ENCODE data around the gene TCF7.

The TCF7 gene

DNA sequence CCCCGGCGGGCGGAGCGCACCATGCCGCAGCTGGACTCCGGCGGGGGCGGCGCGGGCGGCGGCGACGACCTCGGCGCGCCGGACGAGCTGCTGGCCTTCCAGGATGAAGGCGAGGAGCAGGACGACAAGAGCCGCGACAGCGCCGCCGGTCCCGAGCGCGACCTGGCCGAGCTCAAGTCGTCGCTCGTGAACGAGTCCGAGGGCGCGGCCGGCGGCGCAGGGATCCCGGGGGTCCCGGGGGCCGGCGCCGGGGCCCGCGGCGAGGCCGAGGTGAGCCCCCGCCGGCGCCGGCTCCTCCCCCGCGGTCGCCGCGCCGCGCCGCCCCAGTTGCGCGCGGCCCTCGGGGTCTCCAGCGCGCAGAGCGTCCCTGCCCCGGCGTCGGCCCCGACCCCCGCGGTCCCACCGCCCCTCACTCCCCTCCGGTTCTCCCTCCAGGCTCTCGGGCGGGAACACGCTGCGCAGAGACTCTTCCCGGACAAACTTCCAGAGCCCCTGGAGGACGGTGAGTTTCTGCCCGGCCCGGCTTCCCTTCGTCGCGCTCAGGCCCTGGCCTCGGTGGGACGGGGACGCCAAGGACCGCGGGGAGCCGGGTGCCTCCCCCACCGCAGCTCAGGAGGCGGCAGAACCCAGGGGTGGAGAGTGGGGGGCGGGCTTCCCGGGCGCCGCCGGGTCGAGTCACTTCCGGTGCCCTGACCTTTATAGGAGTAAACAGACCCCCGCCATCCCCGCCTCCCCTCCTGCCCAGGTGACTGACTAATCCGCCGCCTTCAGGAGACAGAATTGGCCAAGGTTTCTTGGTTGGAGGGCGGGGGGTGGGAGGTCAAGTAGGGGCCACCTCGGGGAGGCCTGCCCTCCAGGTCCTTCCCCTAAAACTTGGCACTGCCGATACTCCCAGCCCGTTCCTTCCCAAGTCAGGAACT lies 665 bp downstream of the TCF7 start:
- FAIRE-seq = no peak
- TF ChIP-seq, protein P1, sequence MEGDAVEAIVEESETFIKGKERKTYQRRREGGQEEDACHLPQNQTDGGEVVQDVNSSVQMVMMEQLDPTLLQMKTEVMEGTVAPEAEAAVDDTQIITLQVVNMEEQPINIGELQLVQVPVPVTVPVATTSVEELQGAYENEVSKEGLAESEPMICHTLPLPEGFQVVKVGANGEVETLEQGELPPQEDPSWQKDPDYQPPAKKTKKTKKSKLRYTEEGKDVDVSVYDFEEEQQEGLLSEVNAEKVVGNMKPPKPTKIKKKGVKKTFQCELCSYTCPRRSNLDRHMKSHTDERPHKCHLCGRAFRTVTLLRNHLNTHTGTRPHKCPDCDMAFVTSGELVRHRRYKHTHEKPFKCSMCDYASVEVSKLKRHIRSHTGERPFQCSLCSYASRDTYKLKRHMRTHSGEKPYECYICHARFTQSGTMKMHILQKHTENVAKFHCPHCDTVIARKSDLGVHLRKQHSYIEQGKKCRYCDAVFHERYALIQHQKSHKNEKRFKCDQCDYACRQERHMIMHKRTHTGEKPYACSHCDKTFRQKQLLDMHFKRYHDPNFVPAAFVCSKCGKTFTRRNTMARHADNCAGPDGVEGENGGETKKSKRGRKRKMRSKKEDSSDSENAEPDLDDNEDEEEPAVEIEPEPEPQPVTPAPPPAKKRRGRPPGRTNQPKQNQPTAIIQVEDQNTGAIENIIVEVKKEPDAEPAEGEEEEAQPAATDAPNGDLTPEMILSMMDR (IDR thresholded peaks at IDR 0.05; ENCODE audit: insufficient read depth, missing control alignments) = no peak
- DNase-seq (ENCODE audit: insufficient read length, low spot score) = peak; percentile 47

DNA sequence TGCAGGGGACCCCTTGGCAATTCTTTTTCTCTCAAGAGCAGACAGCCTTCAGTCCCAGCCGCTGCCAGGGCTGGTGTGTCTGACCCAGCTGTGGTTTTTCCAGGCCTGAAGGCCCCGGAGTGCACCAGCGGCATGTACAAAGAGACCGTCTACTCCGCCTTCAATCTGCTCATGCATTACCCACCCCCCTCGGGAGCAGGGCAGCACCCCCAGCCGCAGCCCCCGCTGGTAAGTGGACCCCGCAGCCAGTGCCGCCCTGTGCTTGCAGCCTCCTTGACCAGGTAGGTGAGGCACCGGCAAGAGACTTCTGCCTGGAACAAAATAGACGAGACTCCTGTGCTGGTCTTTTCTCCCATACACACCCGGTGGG lies 1.3 kb downstream of the TCF7 start:
- TF ChIP-seq, protein P1 (IDR thresholded peaks at IDR 0.05; ENCODE audit: insufficient read depth, missing control alignments) = no peak
- FAIRE-seq (no peak), DNase-seq (ENCODE audit: insufficient read length, low spot score) (no peak)

DNA sequence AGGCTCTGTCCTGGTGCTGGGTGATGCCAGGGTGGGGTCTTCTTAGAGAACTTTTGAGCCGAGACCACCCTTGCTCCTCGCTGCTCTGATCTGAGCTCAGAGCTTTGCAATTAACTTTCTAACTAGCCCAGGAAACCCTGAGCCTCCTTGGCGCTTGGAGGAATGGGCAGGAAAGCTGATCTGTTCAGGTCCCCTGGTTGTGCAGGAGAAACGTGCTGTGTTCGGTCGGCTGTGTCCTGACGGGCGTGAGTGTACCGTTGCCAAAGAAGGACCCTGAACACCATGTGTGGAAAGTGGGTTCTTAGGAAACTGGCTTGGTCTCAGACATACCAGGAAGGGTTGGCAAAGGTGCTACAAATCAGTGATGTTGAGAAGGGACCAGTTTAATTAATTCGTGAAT lies 1.8 kb downstream of the TCF7 start:
- TF ChIP-seq, protein P1 (IDR thresholded peaks at IDR 0.05; ENCODE audit: insufficient read depth, missing control alignments) = no peak
- no peak for FAIRE-seq
- DNase-seq (ENCODE audit: insufficient read length, low spot score) = no peak

DNA sequence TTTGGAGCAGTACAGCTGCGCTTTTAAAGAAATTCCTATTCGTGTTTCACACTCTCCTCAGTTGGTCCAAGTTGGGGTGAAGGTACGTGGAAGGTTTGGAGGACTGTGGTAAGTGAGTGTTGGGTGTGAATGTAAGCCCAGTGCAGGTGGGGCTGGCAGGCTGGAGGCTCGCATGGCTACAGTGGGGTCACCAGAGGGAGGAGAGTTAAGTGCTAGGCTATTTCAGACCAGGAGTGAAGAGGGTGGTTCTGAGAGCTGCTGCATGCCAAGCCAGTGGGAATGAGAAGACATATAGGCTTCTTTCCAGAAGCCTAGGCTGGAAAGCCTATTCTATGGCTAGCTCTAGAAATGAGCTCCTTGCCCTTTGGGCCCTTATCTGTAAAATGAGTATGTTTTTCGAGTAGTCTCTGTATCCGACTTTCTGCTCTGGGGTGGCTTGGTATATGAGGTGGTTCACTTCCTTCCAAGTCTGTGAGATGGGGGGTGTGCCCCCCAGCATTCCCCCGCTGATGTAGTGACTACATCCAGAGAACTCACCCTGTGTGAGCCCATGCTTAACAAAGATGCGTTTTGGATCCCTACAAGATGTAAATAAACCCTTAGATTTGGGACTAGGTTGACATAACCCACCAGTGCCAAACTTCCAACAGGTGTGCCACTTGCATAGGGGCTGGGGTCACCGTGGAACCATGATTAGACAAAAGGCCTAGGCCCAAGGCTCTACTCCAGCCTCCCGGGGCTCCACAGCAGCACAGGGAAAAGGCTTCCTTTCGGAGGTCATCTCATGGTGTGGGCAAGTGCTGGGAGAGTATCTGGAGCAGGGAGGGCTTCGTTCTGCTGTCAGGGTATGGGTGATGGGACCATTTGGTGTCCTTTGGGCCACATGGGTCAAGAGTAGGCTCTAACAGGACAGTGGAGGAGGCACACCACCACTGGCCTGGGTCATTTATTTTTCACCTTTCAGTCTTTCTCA lies 2.6 kb downstream of the TCF7 start:
- TF ChIP-seq, protein P1 (IDR thresholded peaks at IDR 0.05; ENCODE audit: insufficient read depth, missing control alignments) = no peak
- FAIRE-seq (no peak), DNase-seq (ENCODE audit: insufficient read length, low spot score) (no peak)

DNA sequence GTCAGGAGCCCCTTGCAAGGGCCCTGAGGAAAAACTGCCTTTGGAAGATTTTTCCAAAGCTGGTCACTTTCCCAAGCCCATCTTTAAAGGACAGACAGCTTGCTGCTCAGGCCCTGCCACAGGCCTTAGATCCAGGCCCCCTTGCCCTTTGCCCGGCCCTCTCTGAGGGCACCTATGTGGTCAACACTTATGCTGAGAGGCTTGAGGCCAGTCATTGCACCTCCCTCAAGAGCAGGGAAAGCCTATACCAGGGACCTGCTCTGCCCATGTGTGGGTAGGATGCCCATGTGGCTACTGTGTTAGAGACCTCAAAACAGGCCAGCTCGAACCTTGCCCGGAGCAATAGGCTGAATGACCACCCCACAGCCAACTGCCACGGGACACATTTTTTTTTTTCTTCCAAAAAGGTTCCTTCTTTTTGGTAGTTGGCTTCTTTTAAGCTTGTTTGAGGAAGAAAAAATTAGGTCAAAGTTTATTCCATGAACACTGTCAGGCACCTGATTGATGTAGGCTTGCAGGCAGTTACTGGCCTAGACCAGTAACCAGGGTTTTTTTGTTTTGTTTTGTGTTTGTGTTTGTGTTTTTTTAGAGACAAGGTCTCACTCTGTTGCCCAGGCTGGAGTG lies 3.8 kb downstream of the TCF7 start:
- TF ChIP-seq, protein P1 (IDR thresholded peaks at IDR 0.05; ENCODE audit: insufficient read depth, missing control alignments) = no peak
- DNase-seq (ENCODE audit: insufficient read length, low spot score) (no peak), FAIRE-seq (no peak)

DNA sequence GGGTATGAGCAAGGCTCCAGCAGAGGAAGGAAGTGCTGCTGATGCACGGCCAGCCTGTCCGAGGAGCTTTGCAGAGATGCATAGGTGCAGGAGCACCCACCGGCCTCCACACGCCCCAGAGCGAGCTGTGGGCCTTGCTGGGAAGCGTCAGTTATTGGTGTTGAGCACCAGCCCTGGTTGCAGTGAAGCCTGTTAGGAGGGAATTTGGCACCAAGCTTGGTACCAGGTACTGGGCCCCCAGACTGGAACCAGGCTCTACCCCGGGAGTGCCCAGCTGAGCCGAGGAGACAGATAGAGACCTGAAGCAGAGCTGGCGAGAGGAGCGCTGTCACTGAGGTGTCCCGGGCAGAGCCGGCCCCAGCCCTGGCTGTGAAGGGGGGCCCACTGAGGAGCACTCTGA lies 5.2 kb downstream of the TCF7 start:
- DNase-seq (ENCODE audit: insufficient read length, low spot score) = no peak
- TF ChIP-seq, protein P1 (IDR thresholded peaks at IDR 0.05; ENCODE audit: insufficient read depth, missing control alignments) = no peak
- no peak for FAIRE-seq

Measured in D721Med (cell line).